Measurements from ENCODE around the gene USP17L21. TPM values are rescaled to one million over a fixed set of nuclear protein-coding genes. Genes with fewer than 3 reads are reported as not detected.
"Not testable (repeated sequence)": the region's sequence is repeated elsewhere in the genome, so short reads cannot be mapped to it uniquely, and the experiment has no call there.

Gene USP17L21
- total RNA-seq, 1 experiment from 2014 or later: not detected

DNA sequence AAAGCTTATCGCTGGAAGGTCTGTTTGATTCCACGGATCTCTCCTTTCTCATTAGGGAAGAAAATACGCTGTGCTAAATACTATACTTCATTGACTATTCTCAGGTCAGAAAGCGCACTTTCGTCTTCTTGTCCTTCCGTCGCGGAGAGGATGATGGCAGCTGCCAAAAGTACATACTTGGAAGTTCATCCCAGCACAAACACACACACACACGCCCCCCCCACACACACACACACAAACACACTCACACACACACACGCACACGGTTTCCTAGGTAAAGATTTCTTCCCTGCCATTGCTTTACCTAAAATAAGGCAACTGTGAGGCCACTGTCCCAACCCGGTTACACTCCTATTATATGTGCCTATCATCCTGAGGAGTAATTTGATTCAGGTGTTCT lies 24.2 kb upstream of the USP17L21 start:
- H3K4me3 ChIP-seq (ENCODE audit: low read length); H3K9me2 ChIP-seq (replicated peaks; ENCODE audit: low read length); POLR2A ChIA-PET (ENCODE audit: unreplicated experiment); DNase-seq; CTCF ChIA-PET; H3K27me3 ChIP-seq (ENCODE audit: low read length); H3K9ac ChIP-seq (ENCODE audit: low read length); H4K20me1 ChIP-seq (ENCODE audit: low read length); H3K79me2 ChIP-seq (ENCODE audit: low read length); ATAC-seq; H3K9me3 ChIP-seq (ENCODE audit: low read length); H3F3A ChIP-seq (ENCODE audit: low read length, unreplicated experiment); intact Hi-C loops (cut with micrococcal nuclease); H3K4me2 ChIP-seq (ENCODE audit: low read length); BruUV-seq (replicated peaks); H3K36me3 ChIP-seq (ENCODE audit: low read depth, low read length); H2AFZ ChIP-seq (ENCODE audit: low read length); H3K27ac ChIP-seq (ENCODE audit: low read length); H3K4me1 ChIP-seq (ENCODE audit: insufficient read depth, low read length): not testable (repeated sequence)

DNA sequence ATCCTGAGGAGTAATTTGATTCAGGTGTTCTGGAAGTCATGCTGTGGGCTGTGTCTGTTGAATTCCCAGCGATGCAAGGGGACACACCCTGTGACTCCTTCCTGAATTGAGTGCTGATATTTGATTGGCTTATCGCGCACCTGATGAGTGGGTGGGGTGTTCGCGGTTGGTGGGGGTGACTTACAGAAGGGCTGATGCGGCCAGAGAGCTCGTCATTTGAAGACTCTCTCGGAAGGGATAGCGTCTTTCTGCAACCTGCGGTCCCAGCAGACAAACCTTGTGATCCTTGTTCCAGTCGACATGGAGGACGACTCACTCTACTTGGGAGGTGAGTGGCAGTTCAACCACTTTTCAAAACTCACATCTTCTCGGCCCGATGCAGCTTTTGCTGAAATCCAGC lies 19.1 kb upstream of the USP17L21 start, which contains the start of gene USP17L17:
TSS of gene USP17L17 (plus strand) at position 301 of the 400 bp plus-strand sequence. CDS start at position 301, 0 bp downstream.
- H3K9ac ChIP-seq (ENCODE audit: low read length); H2AFZ ChIP-seq (ENCODE audit: low read length); H3K4me3 ChIP-seq (ENCODE audit: low read length); CTCF ChIA-PET; DNase-seq; H3F3A ChIP-seq (ENCODE audit: low read length, unreplicated experiment); POLR2A ChIA-PET (ENCODE audit: unreplicated experiment); H3K4me1 ChIP-seq (ENCODE audit: insufficient read depth, low read length); ATAC-seq; H3K9me3 ChIP-seq (ENCODE audit: low read length); H3K9me2 ChIP-seq (replicated peaks; ENCODE audit: low read length); H3K79me2 ChIP-seq (ENCODE audit: low read length); H3K36me3 ChIP-seq (ENCODE audit: low read depth, low read length); H4K20me1 ChIP-seq (ENCODE audit: low read length); H3K27me3 ChIP-seq (ENCODE audit: low read length); intact Hi-C loops (cut with micrococcal nuclease); H3K27ac ChIP-seq (ENCODE audit: low read length); BruUV-seq (replicated peaks); H3K4me2 ChIP-seq (ENCODE audit: low read length): not testable (repeated sequence)

DNA sequence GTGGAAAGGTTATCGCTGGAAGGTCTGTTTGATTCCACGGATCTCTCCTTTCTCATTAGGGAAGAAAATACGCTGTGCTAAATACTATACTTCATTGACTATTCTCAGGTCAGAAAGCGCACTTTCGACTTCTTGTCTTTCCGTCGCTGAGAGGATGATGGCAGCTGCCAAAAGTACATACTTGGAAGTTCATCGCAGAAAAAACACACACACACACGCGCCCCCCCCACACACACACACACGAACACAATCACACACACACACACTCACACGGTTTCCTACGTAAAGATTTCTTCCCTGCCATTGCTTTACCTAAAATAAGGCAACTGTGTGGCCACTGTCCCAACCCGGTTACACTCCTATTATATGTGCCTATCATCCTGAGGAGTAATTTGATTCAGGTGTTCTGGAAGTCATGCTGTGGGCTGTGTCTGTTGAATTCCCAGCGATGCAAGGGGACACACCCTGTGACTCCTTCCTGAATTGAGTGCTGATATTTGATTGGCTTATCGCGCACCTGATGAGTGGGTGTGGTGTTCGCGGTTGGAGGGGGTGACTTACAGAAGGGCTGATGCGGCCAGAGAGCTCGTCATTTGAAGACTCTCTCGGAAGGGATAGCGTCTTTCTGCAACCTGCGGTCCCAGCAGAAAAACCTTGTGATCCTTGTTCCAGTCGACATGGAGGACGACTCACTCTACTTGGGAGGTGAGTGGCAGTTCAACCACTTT lies 14.6 kb upstream of the USP17L21 start, which contains the start of gene USP17L18:
TSS of gene USP17L18 (plus strand) at position 678 of the 728 bp plus-strand sequence. CDS start at position 678, 0 bp downstream.
- H2AFZ ChIP-seq (ENCODE audit: low read length); H3K27me3 ChIP-seq (ENCODE audit: low read length); ATAC-seq; H3K4me3 ChIP-seq (ENCODE audit: low read length); H3K9me3 ChIP-seq (ENCODE audit: low read length); H3F3A ChIP-seq (ENCODE audit: low read length, unreplicated experiment); H3K9me2 ChIP-seq (replicated peaks; ENCODE audit: low read length); BruUV-seq (replicated peaks); intact Hi-C loops (cut with micrococcal nuclease); H3K9ac ChIP-seq (ENCODE audit: low read length); H4K20me1 ChIP-seq (ENCODE audit: low read length); H3K4me2 ChIP-seq (ENCODE audit: low read length); H3K36me3 ChIP-seq (ENCODE audit: low read depth, low read length); H3K27ac ChIP-seq (ENCODE audit: low read length); DNase-seq; CTCF ChIA-PET; H3K4me1 ChIP-seq (ENCODE audit: insufficient read depth, low read length); POLR2A ChIA-PET (ENCODE audit: unreplicated experiment); H3K79me2 ChIP-seq (ENCODE audit: low read length): not testable (repeated sequence)

DNA sequence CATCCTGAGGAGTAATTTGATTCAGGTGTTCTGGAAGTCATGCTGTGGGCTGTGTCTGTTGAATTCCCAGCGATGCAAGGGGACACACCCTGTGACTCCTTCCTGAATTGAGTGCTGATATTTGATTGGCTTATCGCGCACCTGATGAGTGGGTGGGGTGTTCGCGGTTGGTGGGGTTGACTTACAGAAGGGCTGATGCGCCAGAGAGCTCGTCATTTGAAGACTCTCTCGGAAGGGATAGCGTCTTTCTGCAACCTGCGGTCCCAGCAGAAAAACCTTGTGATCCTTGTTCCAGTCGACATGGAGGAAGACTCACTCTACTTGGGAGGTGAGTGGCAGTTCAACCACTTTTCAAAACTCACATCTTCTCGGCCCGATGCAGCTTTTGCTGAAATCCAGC lies 9.6 kb upstream of the USP17L21 start, which contains the start of gene USP17L19:
TSS of gene USP17L19 (plus strand) at position 301 of the 400 bp plus-strand sequence. CDS start at position 301, 0 bp downstream.
- H3K4me3 ChIP-seq (ENCODE audit: low read length); H3K27ac ChIP-seq (ENCODE audit: low read length); H3K4me2 ChIP-seq (ENCODE audit: low read length); H3K9ac ChIP-seq (ENCODE audit: low read length); H2AFZ ChIP-seq (ENCODE audit: low read length); POLR2A ChIA-PET (ENCODE audit: unreplicated experiment); H3K27me3 ChIP-seq (ENCODE audit: low read length); H3K9me3 ChIP-seq (ENCODE audit: low read length); ATAC-seq; H3F3A ChIP-seq (ENCODE audit: low read length, unreplicated experiment); H3K79me2 ChIP-seq (ENCODE audit: low read length); DNase-seq; H4K20me1 ChIP-seq (ENCODE audit: low read length); BruUV-seq (replicated peaks); intact Hi-C loops (cut with micrococcal nuclease); H3K36me3 ChIP-seq (ENCODE audit: low read depth, low read length); H3K9me2 ChIP-seq (replicated peaks; ENCODE audit: low read length); H3K4me1 ChIP-seq (ENCODE audit: insufficient read depth, low read length); CTCF ChIA-PET: not testable (repeated sequence)

DNA sequence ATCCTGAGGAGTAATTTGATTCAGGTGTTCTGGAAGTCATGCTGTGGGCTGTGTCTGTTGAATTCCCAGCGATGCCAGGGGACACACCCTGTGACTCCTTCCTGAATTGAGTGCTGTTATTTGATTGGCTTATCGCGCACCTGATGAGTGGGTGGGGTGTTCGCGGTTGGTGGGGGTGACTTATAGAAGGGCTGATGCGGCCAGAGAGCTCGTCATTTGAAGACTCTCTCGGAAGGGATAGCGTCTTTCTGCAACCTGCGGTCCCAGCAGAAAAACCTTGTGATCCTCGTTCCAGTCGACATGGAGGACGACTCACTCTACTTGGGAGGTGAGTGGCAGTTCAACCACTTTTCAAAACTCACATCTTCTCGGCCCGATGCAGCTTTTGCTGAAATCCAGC lies 4.8 kb upstream of the USP17L21 start, which contains the start of gene USP17L20:
TSS of gene USP17L20 (plus strand) at position 301 of the 400 bp plus-strand sequence. CDS start at position 301, 0 bp downstream.
- H3K79me2 ChIP-seq (ENCODE audit: low read length); BruUV-seq (replicated peaks); CTCF ChIA-PET; H3K9me2 ChIP-seq (replicated peaks; ENCODE audit: low read length); H3F3A ChIP-seq (ENCODE audit: low read length, unreplicated experiment); intact Hi-C loops (cut with micrococcal nuclease); H4K20me1 ChIP-seq (ENCODE audit: low read length); ATAC-seq; POLR2A ChIA-PET (ENCODE audit: unreplicated experiment); H3K9ac ChIP-seq (ENCODE audit: low read length); H3K9me3 ChIP-seq (ENCODE audit: low read length); H2AFZ ChIP-seq (ENCODE audit: low read length); H3K27ac ChIP-seq (ENCODE audit: low read length); H3K36me3 ChIP-seq (ENCODE audit: low read depth, low read length); H3K27me3 ChIP-seq (ENCODE audit: low read length); DNase-seq; H3K4me1 ChIP-seq (ENCODE audit: insufficient read depth, low read length); H3K4me2 ChIP-seq (ENCODE audit: low read length); H3K4me3 ChIP-seq (ENCODE audit: low read length): not testable (repeated sequence)

DNA sequence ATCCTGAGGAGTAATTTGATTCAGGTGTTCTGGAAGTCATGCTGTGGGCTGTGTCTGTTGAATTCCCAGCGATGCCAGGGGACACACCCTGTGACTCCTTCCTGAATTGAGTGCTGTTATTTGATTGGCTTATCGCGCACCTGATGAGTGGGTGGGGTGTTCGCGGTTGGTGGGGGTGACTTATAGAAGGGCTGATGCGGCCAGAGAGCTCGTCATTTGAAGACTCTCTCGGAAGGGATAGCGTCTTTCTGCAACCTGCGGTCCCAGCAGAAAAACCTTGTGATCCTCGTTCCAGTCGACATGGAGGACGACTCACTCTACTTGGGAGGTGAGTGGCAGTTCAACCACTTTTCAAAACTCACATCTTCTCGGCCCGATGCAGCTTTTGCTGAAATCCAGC lies 4.6 kb downstream of the USP17L21 start, which contains the start of gene USP17L22:
TSS of gene USP17L22 (plus strand) at position 301 of the 400 bp plus-strand sequence. CDS start at position 301, 0 bp downstream.
- intact Hi-C loops (cut with micrococcal nuclease); H3K4me3 ChIP-seq (ENCODE audit: low read length); H3K4me2 ChIP-seq (ENCODE audit: low read length); H3K9ac ChIP-seq (ENCODE audit: low read length); POLR2A ChIA-PET (ENCODE audit: unreplicated experiment); H3K9me3 ChIP-seq (ENCODE audit: low read length); H3K9me2 ChIP-seq (replicated peaks; ENCODE audit: low read length); ATAC-seq; H3K79me2 ChIP-seq (ENCODE audit: low read length); H3K27ac ChIP-seq (ENCODE audit: low read length); H2AFZ ChIP-seq (ENCODE audit: low read length); H3K36me3 ChIP-seq (ENCODE audit: low read depth, low read length); CTCF ChIA-PET; H3K27me3 ChIP-seq (ENCODE audit: low read length); H4K20me1 ChIP-seq (ENCODE audit: low read length); H3F3A ChIP-seq (ENCODE audit: low read length, unreplicated experiment); DNase-seq; H3K4me1 ChIP-seq (ENCODE audit: insufficient read depth, low read length); BruUV-seq (replicated peaks): not testable (repeated sequence)
